AG04450 (cell line): Measurements from ENCODE around the gene RUVBL2. TPM values are rescaled to one million over a fixed set of nuclear protein-coding genes. Genes with fewer than 3 reads are reported as not detected.

ENCODE experiments used
- CTCF ChIA-PET: fragments of 300-600, 350-600 bp; formaldehyde crosslinking; extraction: SDS; loops from one replicate; lab custom pipeline; 2022; ENCODE audit warnings: antibody characterized with exemption, inconsistent platforms; lab: Charles Lee
- POLR2A ChIA-PET: fragments of 350-600 bp; formaldehyde crosslinking; extraction: SDS; loops from one replicate; lab custom pipeline; 2021; ENCODE audit warnings: antibody characterized with exemption, inconsistent platforms; lab: Yijun Ruan, JAX
- DNase-seq: peaks from one replicate; pipeline ENCODE4 v3.0.0-alpha.2; 2011; ENCODE audit warnings: low read depth, low spot score
- H3K27ac ChIP-seq: one replicate; pipeline ENCODE4 v1.5.1; 2012; ENCODE audit warnings: low read depth, low read length, control low read depth
- H3K27me3 ChIP-seq: one replicate; pipeline ENCODE4 v1.6.0; 2012; ENCODE audit warnings: low read length; ENCODE audit not compliant: control insufficient read depth, insufficient read depth
- H3K4me3 ChIP-seq: 2 replicates; pipeline ENCODE4 v1.5.1; 2011; ENCODE audit warnings: mild to moderate bottlenecking, low read depth, low read length, control low read depth
- H3K9me3 ChIP-seq: 2 replicates; pipeline ENCODE4 v1.5.1; 2012; ENCODE audit warnings: low read length; ENCODE audit not compliant: control insufficient read depth, insufficient read depth
- CTCF ChIP-seq: IDR thresholded peaks from 2 replicates; pipeline ENCODE4 v1.5.1; 2011; ENCODE audit warnings: low read depth, low read length, control low read depth, inconsistent platforms
- polyA plus RNA-seq: library from polyadenylated mRNA; depleted of rRNA; stranded (reverse); fragments of >200 nt; gene quantifications from 2 replicates; pipeline ENCODE4 v1.2.3, GENCODE V29; 2011

The RUVBL2 gene
- polyA plus RNA-seq, 1 experiment = 107 TPM

GRCh38 chr19:49058562-49058961 lies 64.9 kb downstream of the RUVBL2 start:
- Histone ChIP-seq H3K9me3 (no peaks in the 10 kb centered on the region; the same call in 1 of the 2 replicates), H3K4me3 (no peak overlapping the region), H3K27ac (no peak overlapping the region), H3K27me3 (peaks cover under 1% of the 10 kb centered on the region)
- no peak for TF ChIP-seq CTCF
- ChIA-PET POLR2A (interaction anchor here (1.2 kb wide), 1 partner anchor 65 kb away, joined by 3 read pairs; the partner anchor contains the start of genes GYS1 and RUVBL2), CTCF (interaction anchor here (0.7 to 1.3 kb wide), 3 partner anchors 42 to 65 kb away, joined by 3 to 5 read pairs (median 3); partner anchors contain the start of gene RUVBL2)
- no peak for DNase-seq

DNA sequence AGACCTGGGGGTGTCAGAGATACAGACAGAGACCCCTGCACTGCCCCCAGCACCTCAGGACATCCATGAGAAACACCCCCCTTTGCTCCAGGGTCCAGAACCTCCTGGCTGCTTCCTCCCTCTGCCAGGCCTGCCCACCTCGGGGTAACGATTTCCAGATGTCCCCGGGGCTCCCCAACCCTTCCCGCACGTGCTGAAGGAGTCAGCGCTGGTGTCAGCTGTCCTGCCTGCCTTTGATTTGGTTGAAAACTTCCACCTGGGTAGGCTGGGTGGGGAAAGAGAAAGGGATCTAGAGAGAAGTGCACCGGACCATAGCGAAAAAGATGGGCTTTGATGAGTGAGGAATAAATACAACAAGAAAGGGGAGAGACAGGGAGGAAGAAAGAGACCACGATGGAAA lies 65.4 kb downstream of the RUVBL2 start:
- Histone ChIP-seq H3K27me3 (peaks cover 5% of the 10 kb centered on the region), H3K9me3 (no peaks in the 10 kb centered on the region; the same call in 1 of the 2 replicates), H3K27ac (no peak overlapping the region), H3K4me3 (no peak overlapping the region)
- ChIA-PET CTCF (interaction anchor here (0.6 to 1.0 kb wide), 3 partner anchors 18 to 65 kb away, joined by 3 read pairs; partner anchors contain the start of gene RUVBL2), POLR2A (no interaction called here)
- TF ChIP-seq CTCF = no peak
- no peak for DNase-seq

- H3K27ac ChIP-seq = no peak overlapping the region
- H3K4me3 ChIP-seq = no peak overlapping the region
- DNase-seq = no peak
- H3K9me3 ChIP-seq = no peaks in the 10 kb centered on the region; the same call in 1 of the 2 replicates
- ChIA-PET CTCF (interaction anchor here (0.6 kb wide), 1 partner anchor 62 kb away, joined by 3 read pairs; no protein-coding TSS in a partner anchor), POLR2A (no interaction called here)
- TF ChIP-seq CTCF = no peak
- H3K27me3 ChIP-seq = peaks cover 15% of the 10 kb centered on the region
Observed at GRCh38 chr19:49061000-49061399, 67.3 kb downstream of the RUVBL2 start.

DNA sequence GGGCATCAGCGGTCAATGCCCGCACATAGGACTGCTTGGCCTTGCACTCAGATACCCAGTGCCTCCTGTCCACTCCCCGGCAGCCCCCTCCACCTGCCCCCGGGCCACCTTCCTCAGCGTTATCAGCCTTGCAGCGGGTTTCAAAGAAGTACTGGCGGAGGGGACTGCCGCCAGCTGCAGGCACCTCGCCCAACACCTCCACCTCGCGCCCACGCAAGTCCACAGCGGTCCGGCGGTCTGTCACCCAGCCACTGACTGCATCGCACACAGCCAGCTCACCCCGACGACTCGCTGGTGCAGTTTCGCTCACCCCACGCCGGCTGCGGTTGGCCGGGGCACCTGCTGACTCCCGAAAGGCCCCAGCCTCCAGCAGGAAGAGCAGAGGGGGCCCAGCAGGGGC lies 67.8 kb downstream of the RUVBL2 start:
- Histone ChIP-seq H3K9me3 (no peaks in the 10 kb centered on the region; the same call in 1 of the 2 replicates), H3K27ac (no peak overlapping the region), H3K4me3 (no peak overlapping the region), H3K27me3 (peaks cover 20% of the 10 kb centered on the region)
- ChIA-PET CTCF (no interaction called here), POLR2A (no interaction called here)
- TF ChIP-seq CTCF = no peak
- no peak for DNase-seq

- no peak for DNase-seq
- ChIA-PET POLR2A (interaction anchor here (0.6 kb wide), 1 partner anchor 8 kb away, joined by 3 read pairs; no protein-coding TSS in a partner anchor), CTCF (interaction anchor here (1.7 kb wide), 1 partner anchor 34 kb away, joined by 15 read pairs; no protein-coding TSS in a partner anchor)
- Histone ChIP-seq H3K27me3 (peaks cover 26% of the 10 kb centered on the region), H3K27ac (no peak overlapping the region), H3K9me3 (peaks cover 3% of the 10 kb centered on the region; the same call in 1 of the 2 replicates), H3K4me3 (peak overlapping the region; percentile 45)
- TF ChIP-seq CTCF = no peak
Observed at GRCh38 chr19:49064029-49064629, 70.4 kb downstream of the RUVBL2 start.
